ENCODE results near the gene EFCAB6. TPM values are rescaled to one million over a fixed set of nuclear protein-coding genes. Genes with fewer than 3 reads are reported as not detected.

Gene EFCAB6
- total RNA-seq, 2 donors from 2014 or later, result 3.3 to 10.5 TPM

GRCh38 chr22:43528601-43529360 lies 283.3 kb downstream of the EFCAB6 start:
- TF ChIP-seq POLR2A (IDR thresholded peaks at IDR 0.05), result no peak
- TF ChIP-seq CTCF (IDR thresholded peaks at IDR 0.05), result no peak
- no peak for TF ChIP-seq POLR2AphosphoS5 (IDR thresholded peaks at IDR 0.05)
- DNase-seq (ENCODE audit: low spot score), result no peak
- no peaks in the 10 kb centered on the region for H3K27me3 ChIP-seq (replicated peaks; ENCODE audit: insufficient read depth)
- no peak overlapping the region for H3K27ac ChIP-seq
- 57% methylated on average over 12 of the region's 12 CpGs for WGBS
- H3K9me3 ChIP-seq, result no peaks in the 10 kb centered on the region
- H3K4me3 ChIP-seq, result no peak overlapping the region
- intact Hi-C loops (cut with DNase I), result no loop called here
- no peaks in the 10 kb centered on the region for H3K36me3 ChIP-seq
- no peaks in the 10 kb centered on the region for H3K4me1 ChIP-seq (replicated peaks)

GRCh38 chr22:43526946-43527345 lies 285.2 kb downstream of the EFCAB6 start:
- Histone ChIP-seq H3K9me3 (no peaks in the 10 kb centered on the region), H3K27me3 (replicated peaks; ENCODE audit: insufficient read depth) (no peaks in the 10 kb centered on the region), H3K4me1 (replicated peaks) (no peaks in the 10 kb centered on the region), H3K36me3 (no peaks in the 10 kb centered on the region), H3K4me3 (no peak overlapping the region), H3K27ac (no peak overlapping the region)
- TF ChIP-seq CTCF (IDR thresholded peaks at IDR 0.05) (no peak), POLR2AphosphoS5 (IDR thresholded peaks at IDR 0.05) (no peak)
- DNase-seq (ENCODE audit: low spot score), result no peak
- WGBS, result 96% methylated on average over 5 of the region's 5 CpGs
- intact Hi-C loops (cut with DNase I), result no loop called here

GRCh38 chr22:43526117-43526655 lies 285.9 kb downstream of the EFCAB6 start:
- intact Hi-C loops (cut with DNase I), result no loop called here
- no peaks in the 10 kb centered on the region for H3K4me1 ChIP-seq (replicated peaks)
- H3K27ac ChIP-seq, result no peak overlapping the region
- 79% methylated on average over 7 of the region's 7 CpGs for WGBS
- no peaks in the 10 kb centered on the region for H3K9me3 ChIP-seq
- DNase-seq (ENCODE audit: low spot score), result no peak
- TF ChIP-seq POLR2AphosphoS5 (IDR thresholded peaks at IDR 0.05), result no peak
- TF ChIP-seq CTCF (IDR thresholded peaks at IDR 0.05), result no peak
- no peak for TF ChIP-seq POLR2A (IDR thresholded peaks at IDR 0.05)
- no peak overlapping the region for H3K4me3 ChIP-seq
- no peaks in the 10 kb centered on the region for H3K27me3 ChIP-seq (replicated peaks; ENCODE audit: insufficient read depth)
- no peaks in the 10 kb centered on the region for H3K36me3 ChIP-seq

- 43% methylated on average over 6 of the region's 6 CpGs for WGBS
- H3K27ac ChIP-seq, result no peak overlapping the region
- no peaks in the 10 kb centered on the region for H3K4me1 ChIP-seq (replicated peaks)
- H3K4me3 ChIP-seq, result no peak overlapping the region
- no peaks in the 10 kb centered on the region for H3K36me3 ChIP-seq
- H3K27me3 ChIP-seq (replicated peaks; ENCODE audit: insufficient read depth), result peaks cover 2% of the 10 kb centered on the region
- H3K9me3 ChIP-seq, result no peaks in the 10 kb centered on the region
- DNase-seq (ENCODE audit: low spot score), result no peak
- intact Hi-C loops (cut with DNase I), result no loop called here
- TF ChIP-seq CTCF (IDR thresholded peaks at IDR 0.05) (no peak), POLR2A (IDR thresholded peaks at IDR 0.05) (no peak), POLR2AphosphoS5 (IDR thresholded peaks at IDR 0.05) (no peak)
Observed at GRCh38 chr22:43521716-43522115, 290.4 kb downstream of the EFCAB6 start.

- no peak for DNase-seq (ENCODE audit: low spot score)
- WGBS, result 52% methylated on average over 2 of the region's 2 CpGs
- TF ChIP-seq POLR2A (IDR thresholded peaks at IDR 0.05) (no peak), CTCF (IDR thresholded peaks at IDR 0.05) (no peak), POLR2AphosphoS5 (IDR thresholded peaks at IDR 0.05) (no peak)
- H3K4me3 ChIP-seq, result no peak overlapping the region
- H3K27me3 ChIP-seq (replicated peaks; ENCODE audit: insufficient read depth), result peaks cover 2% of the 10 kb centered on the region
- intact Hi-C loops (cut with DNase I), result no loop called here
- H3K36me3 ChIP-seq, result no peaks in the 10 kb centered on the region
- H3K27ac ChIP-seq, result no peak overlapping the region
- no peaks in the 10 kb centered on the region for H3K4me1 ChIP-seq (replicated peaks)
- no peaks in the 10 kb centered on the region for H3K9me3 ChIP-seq
Observed at GRCh38 chr22:43520632-43521039, 291.5 kb downstream of the EFCAB6 start.
